Astrocyte of the spinal cord (primary cell): ENCODE data around the gene CYTIP.
"Not testable (repeated sequence)": the region's sequence is repeated elsewhere in the genome, so short reads cannot be mapped to it uniquely, and the experiment has no call there.

ENCODE experiments used
- DNase-seq: peaks from one replicate; pipeline ENCODE4 v3.0.0; 2011; ENCODE audit warnings: low read depth, low spot score
- H3K4me3 ChIP-seq: 2 replicates; pipeline ENCODE4 v1.5.1; 2011; ENCODE audit warnings: low read depth, mild to moderate bottlenecking, low read length, moderate library complexity
- CTCF ChIP-seq: IDR thresholded peaks from 2 replicates; pipeline ENCODE4 v1.5.1; 2012; ENCODE audit warnings: low read depth, mild to moderate bottlenecking, low read length, inconsistent platforms
- in situ Hi-C: cut with HindIII; loops from 2 replicates; pipeline ENCODE4 v1.10.0; 2017; ENCODE audit warnings: low sequenced_read_pairs

CYTIP gene

GRCh38 chr2:157411624-157412336 is 32.1 kb downstream of the CYTIP start:
- TF ChIP-seq CTCF, result no peak
- no peak overlapping the region for H3K4me3 ChIP-seq
- no peak for DNase-seq
- in situ Hi-C loops, result no loop called here

GRCh38 chr2:157405398-157405797 is 38.5 kb downstream of the CYTIP start:
- in situ Hi-C loops, H3K4me3 ChIP-seq, DNase-seq: not testable (repeated sequence)

GRCh38 chr2:157404363-157404762 is 39.5 kb downstream of the CYTIP start:
- in situ Hi-C loops, result no loop called here
- TF ChIP-seq CTCF, result no peak
- peak; percentile 9 for DNase-seq
- no peak overlapping the region for H3K4me3 ChIP-seq

GRCh38 chr2:157402801-157403485 is 40.9 kb downstream of the CYTIP start:
- H3K4me3 ChIP-seq, DNase-seq, in situ Hi-C loops: not testable (repeated sequence)

- H3K4me3 ChIP-seq, result no peak overlapping the region
- TF ChIP-seq CTCF, result no peak
- DNase-seq, result no peak
- in situ Hi-C loops, result no loop called here
Observed at GRCh38 chr2:157395811-157396210, 48.1 kb downstream of the CYTIP start.

- no peak for TF ChIP-seq CTCF
- no peak for DNase-seq
- no peak overlapping the region for H3K4me3 ChIP-seq
- in situ Hi-C loops, result no loop called here
Observed at GRCh38 chr2:157394928-157395327, 49.0 kb downstream of the CYTIP start.

- in situ Hi-C loops, result no loop called here
- H3K4me3 ChIP-seq, result no peak overlapping the region
- DNase-seq, result no peak
- no peak for TF ChIP-seq CTCF
Observed at GRCh38 chr2:157393348-157393747, 50.5 kb downstream of the CYTIP start.
